Measurements from ENCODE around the gene NPHP1. TPM values are rescaled to one million over a fixed set of nuclear protein-coding genes. Genes with fewer than 3 reads are reported as not detected.
"Not testable (repeated sequence)": the region's sequence is repeated elsewhere in the genome, so short reads cannot be mapped to it uniquely, and the experiment has no call there.

Gene NPHP1
- total and polyA plus RNA-seq, 2 of the 4 experiments (the other 2 are of a cell fraction), result 1.8 to 2.5 TPM

GRCh38 chr2:110090164-110090563 is 114.6 kb downstream of the NPHP1 start:
- in situ Hi-C loops (cut with MboI; ENCODE audit: low sequenced_read_pairs); H4K8ac ChIP-seq (ENCODE audit: low read depth in 2 of 2, low read length in 2 of 2); H2BK20ac ChIP-seq (ENCODE audit: low read depth, low read length); POLR2A ChIA-PET (ENCODE audit: unreplicated experiment); H3K18ac ChIP-seq (ENCODE audit: low read depth, low read length); H3K36me3 ChIP-seq (ENCODE audit: control insufficient read depth, insufficient read depth, low read length); dilution Hi-C loops (cut with HindIII; ENCODE audit: low sequenced_read_pairs, unreplicated experiment); H3K9me3 ChIP-seq (ENCODE audit: control insufficient read depth, insufficient read depth, low read length); H2AK5ac ChIP-seq (ENCODE audit: low read depth, low read length); H3K9ac ChIP-seq (ENCODE audit: low read depth, low read length); H2AK9ac ChIP-seq (replicated peaks; ENCODE audit: low read depth, low read length, poor library complexity); H4K91ac ChIP-seq (ENCODE audit: insufficient read depth, low read depth, low read length); H3K79me1 ChIP-seq (ENCODE audit: low read depth in 1 of 2, low read length in 2 of 2); H2BK120ac ChIP-seq (ENCODE audit: low read depth, low read length); H3K14ac ChIP-seq (replicated peaks; ENCODE audit: low read depth, low read length); H2BK15ac ChIP-seq (ENCODE audit: low read depth, low read length); H3K27ac ChIP-seq (ENCODE audit: insufficient read depth, low read length); H2AFZ ChIP-seq (replicated peaks; ENCODE audit: low read length, poor library complexity); H3K4me2 ChIP-seq (ENCODE audit: low read depth, low read length); H3K9me1 ChIP-seq (ENCODE audit: insufficient read depth, low read length); H3K4me1 ChIP-seq (ENCODE audit: control insufficient read depth, insufficient read depth, low read length); H4K20me1 ChIP-seq (ENCODE audit: insufficient read depth, low read length); H3K56ac ChIP-seq (ENCODE audit: extremely low read depth, insufficient read depth, low read length); H3K4ac ChIP-seq (ENCODE audit: low read depth, low read length); H3K4me3 ChIP-seq (ENCODE audit: insufficient read depth, low read depth, low read length); H2BK5ac ChIP-seq (ENCODE audit: low read depth, low read length, poor library complexity, severe bottlenecking); BruUV-seq (replicated peaks); DNase-seq; CTCF ChIA-PET; H4K5ac ChIP-seq (ENCODE audit: low read depth, low read length); H3K27me3 ChIP-seq (ENCODE audit: control insufficient read depth, insufficient read depth, low read length); ATAC-seq (ENCODE audit: low read depth); H3K23ac ChIP-seq (ENCODE audit: low read depth, low read length); intact Hi-C loops (cut with micrococcal nuclease): not testable (repeated sequence)
- WGBS, 2 experiments (ENCODE audit: extremely low coverage in 2 of 2, insufficient read length in 1 of 2), result no CpG with 5 or more reads among the region's 4 CpGs

- H2BK120ac ChIP-seq (ENCODE audit: low read depth, low read length); in situ Hi-C loops (cut with MboI; ENCODE audit: low sequenced_read_pairs); H3K4ac ChIP-seq (ENCODE audit: low read depth, low read length); H3K56ac ChIP-seq (ENCODE audit: extremely low read depth, insufficient read depth, low read length); H4K91ac ChIP-seq (ENCODE audit: insufficient read depth, low read depth, low read length); CTCF ChIA-PET; H3K4me1 ChIP-seq (ENCODE audit: control insufficient read depth, insufficient read depth, low read length); H3K4me2 ChIP-seq (ENCODE audit: low read depth, low read length); H3K4me3 ChIP-seq (ENCODE audit: insufficient read depth, low read depth, low read length); H2AK5ac ChIP-seq (ENCODE audit: low read depth, low read length); H2AK9ac ChIP-seq (replicated peaks; ENCODE audit: low read depth, low read length, poor library complexity); H4K5ac ChIP-seq (ENCODE audit: low read depth, low read length); DNase-seq; H3K27ac ChIP-seq (ENCODE audit: insufficient read depth, low read length); H4K8ac ChIP-seq (ENCODE audit: low read depth in 2 of 2, low read length in 2 of 2); H3K23ac ChIP-seq (ENCODE audit: low read depth, low read length); intact Hi-C loops (cut with micrococcal nuclease); POLR2A ChIA-PET (ENCODE audit: unreplicated experiment); H3K36me3 ChIP-seq (ENCODE audit: control insufficient read depth, insufficient read depth, low read length); dilution Hi-C loops (cut with HindIII; ENCODE audit: low sequenced_read_pairs, unreplicated experiment); H2AFZ ChIP-seq (replicated peaks; ENCODE audit: low read length, poor library complexity); BruUV-seq (replicated peaks); ATAC-seq (ENCODE audit: low read depth); H3K14ac ChIP-seq (replicated peaks; ENCODE audit: low read depth, low read length); H3K9ac ChIP-seq (ENCODE audit: low read depth, low read length); H3K79me1 ChIP-seq (ENCODE audit: low read depth in 1 of 2, low read length in 2 of 2); H2BK15ac ChIP-seq (ENCODE audit: low read depth, low read length); H3K18ac ChIP-seq (ENCODE audit: low read depth, low read length); H3K9me1 ChIP-seq (ENCODE audit: insufficient read depth, low read length); H4K20me1 ChIP-seq (ENCODE audit: insufficient read depth, low read length); H2BK5ac ChIP-seq (ENCODE audit: low read depth, low read length, poor library complexity, severe bottlenecking); H3K9me3 ChIP-seq (ENCODE audit: control insufficient read depth, insufficient read depth, low read length); H2BK20ac ChIP-seq (ENCODE audit: low read depth, low read length); H3K27me3 ChIP-seq (ENCODE audit: control insufficient read depth, insufficient read depth, low read length): not testable (repeated sequence)
- no CpG with 5 or more reads among the region's 2 CpGs for WGBS, 2 experiments (ENCODE audit: extremely low coverage in 2 of 2, insufficient read length in 1 of 2)
These were observed 121.1 kb downstream of the NPHP1 start for GRCh38 chr2:110083757-110084156.
